IMR-90 (cell line): Measurements from ENCODE around the gene ZNF772. TPM values are rescaled to one million over a fixed set of nuclear protein-coding genes. Genes with fewer than 3 reads are reported as not detected.

Source experiments
- ATAC-seq: fragments of 200-7000 bp; cut with Tn5 transposase; 2 replicates; pipeline ENCODE4 v1.9.1; 2020; ENCODE audit warnings: low read depth, mild to moderate bottlenecking, moderate library complexity
- BruUV-seq: library from RNA; stranded (reverse); fragments of 400-500 nt; replicated peaks from 2 replicates; lab custom pipeline; 2021; lab: Mats Ljungman, UMichigan
- CTCF ChIA-PET: fragments of 300-600 bp; formaldehyde crosslinking; extraction: SDS; loops from one replicate; lab custom pipeline; 2021; ENCODE audit warnings: antibody characterized with exemption; lab: Yijun Ruan, JAX
- POLR2A ChIA-PET: fragments of 300-600 bp; sonication (Branson Sonifier 250); formaldehyde crosslinking; loops from one replicate; lab custom pipeline; 2022; ENCODE audit warnings: antibody characterized with exemption; ENCODE audit not compliant: unreplicated experiment; lab: Charles Lee
- DNase-seq: peaks from one replicate; pipeline ENCODE4 v3.0.0; 2013
- H2AFZ ChIP-seq: replicated peaks from 2 replicates; pipeline ENCODE3; 2013; ENCODE audit warnings: low read length, mild to moderate bottlenecking; ENCODE audit not compliant: poor library complexity
- H2AK5ac ChIP-seq: 2 replicates; pipeline ENCODE4 v1.6.1; 2013; ENCODE audit warnings: low read depth, low read length, inconsistent platforms
- H2AK9ac ChIP-seq: replicated peaks from 2 replicates; pipeline ENCODE3; 2013; ENCODE audit warnings: mild to moderate bottlenecking, low read depth, low read length, moderate library complexity; ENCODE audit not compliant: poor library complexity
- H2BK120ac ChIP-seq: 2 replicates; pipeline ENCODE4 v1.6.1; 2013; ENCODE audit warnings: low read depth, low read length, inconsistent platforms
- H2BK15ac ChIP-seq: 3 replicates; pipeline ENCODE4 v1.6.1; 2013; ENCODE audit warnings: low read depth, low read length, inconsistent platforms
- H2BK20ac ChIP-seq: 2 replicates; pipeline ENCODE4 v1.6.1; 2013; ENCODE audit warnings: low read depth, mild to moderate bottlenecking, inconsistent platforms, low read length, moderate library complexity
- H2BK5ac ChIP-seq: 2 replicates; pipeline ENCODE4 v1.6.1; 2013; ENCODE audit warnings: mild to moderate bottlenecking, low read depth, low read length, inconsistent platforms; ENCODE audit not compliant: poor library complexity, severe bottlenecking
- H3K14ac ChIP-seq: replicated peaks from 2 replicates; pipeline ENCODE4 v1.6.1; 2013; ENCODE audit warnings: low read depth, low read length, inconsistent platforms
- H3K18ac ChIP-seq: 2 replicates; pipeline ENCODE4 v1.6.1; 2013; ENCODE audit warnings: low read depth, low read length, control low read depth
- H3K23ac ChIP-seq: 2 replicates; pipeline ENCODE4 v1.6.1; 2013; ENCODE audit warnings: low read depth, low read length, inconsistent platforms
- H3K27ac ChIP-seq: 2 replicates; pipeline ENCODE4 v1.5.1; 2013; ENCODE audit warnings: mild to moderate bottlenecking, control low read depth, low read length; ENCODE audit not compliant: insufficient read depth
- H3K27me3 ChIP-seq: 2 replicates; pipeline ENCODE4 v1.6.1; 2013; ENCODE audit warnings: low read length; ENCODE audit not compliant: control insufficient read depth, insufficient read depth
- H3K36me3 ChIP-seq: 2 replicates; pipeline ENCODE4 v1.6.1; 2013; ENCODE audit warnings: low read length, mixed read lengths; ENCODE audit not compliant: control insufficient read depth, insufficient read depth
- H3K4ac ChIP-seq: 2 replicates; pipeline ENCODE4 v1.6.1; 2013; ENCODE audit warnings: low read depth, low read length, inconsistent platforms
- H3K4me1 ChIP-seq: 2 replicates; pipeline ENCODE4 v1.6.1; 2013; ENCODE audit warnings: low read length, mixed read lengths; ENCODE audit not compliant: control insufficient read depth, insufficient read depth
- H3K4me2 ChIP-seq: 2 replicates; pipeline ENCODE4 v1.6.1; 2013; ENCODE audit warnings: low read depth, mild to moderate bottlenecking, control low read depth, low read length, moderate library complexity
- H3K4me3 ChIP-seq: 2 replicates; pipeline ENCODE4 v1.5.1; 2013; ENCODE audit warnings: low read depth, mild to moderate bottlenecking, control low read depth, low read length, moderate library complexity; ENCODE audit not compliant: insufficient read depth
- H3K56ac ChIP-seq: 2 replicates; pipeline ENCODE4 v1.6.1; 2013; ENCODE audit warnings: low read length, inconsistent platforms; ENCODE audit not compliant: insufficient read depth; ENCODE audit errors: extremely low read depth
- H3K79me1 ChIP-seq, 2 experiments: 2 replicates each; pipeline ENCODE4 v1.6.1; 2013; ENCODE audit warnings: low read length in 2 of 2, inconsistent platforms in 1 of 2, low read depth in 1 of 2
- H3K9ac ChIP-seq: 2 replicates; pipeline ENCODE4 v1.6.1; 2013; ENCODE audit warnings: low read depth, low read length, control low read depth
- H3K9me1 ChIP-seq: 2 replicates; pipeline ENCODE4 v1.6.1; 2013; ENCODE audit warnings: low read length, inconsistent platforms; ENCODE audit not compliant: insufficient read depth
- H3K9me3 ChIP-seq: 2 replicates; pipeline ENCODE4 v1.6.1; 2013; ENCODE audit warnings: low read length; ENCODE audit not compliant: control insufficient read depth, insufficient read depth
- H4K20me1 ChIP-seq: 2 replicates; pipeline ENCODE4 v1.6.1; 2013; ENCODE audit warnings: low read length, inconsistent platforms; ENCODE audit not compliant: insufficient read depth
- H4K5ac ChIP-seq: 2 replicates; pipeline ENCODE4 v1.6.1; 2013; ENCODE audit warnings: mild to moderate bottlenecking, low read depth, low read length, control low read depth
- H4K8ac ChIP-seq, 2 experiments: 2 replicates each; pipeline ENCODE4 v1.6.1; 2013; ENCODE audit warnings: low read depth in 2 of 2, low read length in 2 of 2, control low read depth in 1 of 2, inconsistent platforms in 1 of 2
- H4K91ac ChIP-seq: 2 replicates; pipeline ENCODE4 v1.6.1; 2013; ENCODE audit warnings: low read depth, low read length, inconsistent platforms; ENCODE audit not compliant: insufficient read depth
- BHLHE40 ChIP-seq: fragments of 150-350 bp; IDR thresholded peaks from 2 replicates; pipeline ENCODE4 v1.6.1; 2016; ENCODE audit warnings: mild to moderate bottlenecking, low read depth, low read length
- CHD1 ChIP-seq: IDR thresholded peaks from 2 replicates; pipeline ENCODE4 v1.6.1; 2012; ENCODE audit warnings: low read depth, low read length, improper control_type of control experiment
- MAFK ChIP-seq: IDR thresholded peaks from 2 replicates; pipeline ENCODE4 v1.6.1; 2012; ENCODE audit warnings: low read depth, low read length, improper control_type of control experiment
- MAZ ChIP-seq: IDR thresholded peaks from 2 replicates; pipeline ENCODE4 v1.6.1; 2012; ENCODE audit warnings: low read depth, mild to moderate bottlenecking, low read length, improper control_type of control experiment, moderate library complexity, borderline replicate concordance
- NFE2L2 ChIP-seq: fragments of 150-350 bp; IDR thresholded peaks from 2 replicates; pipeline ENCODE4 v1.6.1; 2016; ENCODE audit warnings: low read depth, mild to moderate bottlenecking, low read length
- POLR2A ChIP-seq: IDR thresholded peaks from 2 replicates; pipeline ENCODE4 v1.6.1; 2012; ENCODE audit warnings: mild to moderate bottlenecking, low read depth, low read length
- RAD21 ChIP-seq: IDR thresholded peaks from 2 replicates; pipeline ENCODE4 v1.6.1; 2012; ENCODE audit warnings: low read length, improper control_type of control experiment
- RCOR1 ChIP-seq: IDR thresholded peaks from 2 replicates; pipeline ENCODE4 v1.6.1; 2012; ENCODE audit warnings: mild to moderate bottlenecking, low read length, improper control_type of control experiment; ENCODE audit not compliant: insufficient replicate concordance
- SMC3 ChIP-seq: fragments of 150-350 bp; IDR thresholded peaks from 2 replicates; pipeline ENCODE4 v1.6.1; 2016; ENCODE audit warnings: low read depth, mild to moderate bottlenecking, antibody characterized with exemption, low read length, moderate library complexity
- dilution Hi-C: fragments of 300-500 bp; cut with HindIII; formaldehyde crosslinking; loops from one replicate; pipeline ENCODE4 v1.14.3; 2018; ENCODE audit warnings: low sequenced_read_pairs; ENCODE audit not compliant: unreplicated experiment
- in situ Hi-C: fragments of 300-500 bp; cut with MboI; formaldehyde crosslinking; loops from 3 replicates; pipeline ENCODE4 v1.14.3; 2019; ENCODE audit warnings: low sequenced_read_pairs, inconsistent platforms, mixed read lengths
- intact Hi-C: fragments of 100-400 bp; cut with micrococcal nuclease; formaldehyde crosslinking; loops from 2 replicates; pipeline ENCODE4 v1.10.0; 2022
- polyA plus RNA-seq, 3 experiments: library from polyadenylated mRNA; depleted of rRNA; stranded (reverse); fragments of >200 nt; gene quantifications; 2 replicates each; pipeline ENCODE4 v1.2.3, GENCODE V29; 2012; ENCODE audit warnings: low replicate concordance in 1 of 3
- total RNA-seq: library from RNA; depleted of rRNA; stranded (reverse); fragments of >200 nt; gene quantifications from 2 replicates; pipeline ENCODE4 v1.2.3, GENCODE V29; 2012
- TF ChIP-seq, protein P1 (sequence below): fragments of 150-350 bp; IDR thresholded peaks from 2 replicates; pipeline ENCODE4 v1.6.1; 2016; ENCODE audit warnings: low read depth, mild to moderate bottlenecking, low read length, moderate library complexity, borderline replicate concordance

The ZNF772 gene
- total and polyA plus RNA-seq, 2 of the 4 experiments (the other 2 are of a cell fraction), result 4.6 to 33.0 TPM

DNA sequence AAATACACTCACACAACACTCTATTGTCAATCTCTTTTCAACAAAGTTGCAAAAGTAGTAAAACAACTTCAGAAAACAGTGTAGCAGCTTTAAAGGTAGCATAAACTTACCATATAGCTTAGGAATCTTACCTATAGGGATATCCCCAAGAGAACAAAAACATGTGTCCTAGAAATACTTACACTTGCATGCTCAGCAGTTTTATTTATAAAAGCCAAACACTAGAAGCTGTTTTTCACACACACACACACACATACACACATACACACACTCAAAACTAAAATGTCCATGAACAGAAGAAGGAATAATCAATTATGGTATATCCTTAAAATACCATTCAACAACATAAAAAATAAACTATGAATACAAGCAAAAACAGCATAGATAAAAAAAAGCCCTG is 34.1 kb upstream of the ZNF772 start:
- BruUV-seq, result no TSS peak
- no peak overlapping the region for H3K23ac ChIP-seq
- DNase-seq (no peak), ATAC-seq (no peak)
- no peak overlapping the region for H4K8ac ChIP-seq
- no peak overlapping the region for H4K5ac ChIP-seq
- in situ Hi-C loops (no loop called here), dilution Hi-C loops (no loop called here), intact Hi-C loops (no loop called here)
- no peak overlapping the region for H2BK20ac ChIP-seq
- no peak overlapping the region for H3K14ac ChIP-seq
- ChIA-PET CTCF (interaction anchor here (0.9 kb wide), 1 partner anchor 8 kb away, joined by 5 read pairs; no protein-coding TSS in a partner anchor), POLR2A (no interaction called here)
- H2AK9ac ChIP-seq, result no peak overlapping the region
- H3K79me1 ChIP-seq, result no peaks in the 10 kb centered on the region; a peak in 1 of 4 replicates
- no peaks in the 10 kb centered on the region for H3K4me1 ChIP-seq
- H2BK15ac ChIP-seq, result no peak overlapping the region
- H4K20me1 ChIP-seq, result no peaks in the 10 kb centered on the region
- H3K4me3 ChIP-seq, result no peak overlapping the region
- H3K9me1 ChIP-seq, result no peaks in the 10 kb centered on the region
- H2BK5ac ChIP-seq, result no peak overlapping the region
- H3K18ac ChIP-seq, result no peak overlapping the region
- H2BK120ac ChIP-seq, result no peak overlapping the region
- TF ChIP-seq NFE2L2 (no peak), BHLHE40 (no peak), MAZ (no peak), CHD1 (no peak), SMC3 (no peak), POLR2A (no peak), RAD21 (no peak), MAFK (no peak), RCOR1 (no peak)
- TF ChIP-seq, protein P1, sequence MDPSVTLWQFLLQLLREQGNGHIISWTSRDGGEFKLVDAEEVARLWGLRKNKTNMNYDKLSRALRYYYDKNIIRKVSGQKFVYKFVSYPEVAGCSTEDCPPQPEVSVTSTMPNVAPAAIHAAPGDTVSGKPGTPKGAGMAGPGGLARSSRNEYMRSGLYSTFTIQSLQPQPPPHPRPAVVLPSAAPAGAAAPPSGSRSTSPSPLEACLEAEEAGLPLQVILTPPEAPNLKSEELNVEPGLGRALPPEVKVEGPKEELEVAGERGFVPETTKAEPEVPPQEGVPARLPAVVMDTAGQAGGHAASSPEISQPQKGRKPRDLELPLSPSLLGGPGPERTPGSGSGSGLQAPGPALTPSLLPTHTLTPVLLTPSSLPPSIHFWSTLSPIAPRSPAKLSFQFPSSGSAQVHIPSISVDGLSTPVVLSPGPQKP, result no peak
- no peak overlapping the region for H3K56ac ChIP-seq
- no peak overlapping the region for H3K27ac ChIP-seq
- no peak overlapping the region for H3K9ac ChIP-seq
- no peak overlapping the region for H3K4ac ChIP-seq
- H2AFZ ChIP-seq, result no peak overlapping the region
- no peak overlapping the region for H2AK5ac ChIP-seq
- H3K36me3 ChIP-seq, result peaks cover 37% of the 10 kb centered on the region
- H3K27me3 ChIP-seq, result no peaks in the 10 kb centered on the region
- no peak overlapping the region for H4K91ac ChIP-seq
- H3K9me3 ChIP-seq, result peaks cover 36% of the 10 kb centered on the region
- H3K4me2 ChIP-seq, result no peak overlapping the region
